DOHH2 (cell line): Measurements from ENCODE around the gene BMP8B.
A peak's percentile ranks its signal among the peaks of the same experiment; 100 is the strongest.

Experiments used
- H3F3A ChIP-seq: fragments of 200-600 bp; sonication (generic), shearing (Covaris generic); 2 replicates; pipeline ENCODE4 v1.6.0; 2016; ENCODE audit warnings: antibody characterized with exemption, mild to moderate bottlenecking; ENCODE audit not compliant: control insufficient read depth, insufficient read depth
- H3K27ac ChIP-seq: fragments of 200-600 bp; sonication (generic); 2 replicates; pipeline ENCODE4 v1.5.1; 2014; ENCODE audit warnings: low read depth, mild to moderate bottlenecking, low read length, moderate library complexity
- H3K27me3 ChIP-seq: fragments of 200-600 bp; sonication (generic); 2 replicates; pipeline ENCODE4 v1.6.1; 2014; ENCODE audit warnings: mild to moderate bottlenecking, low read length, mixed read lengths; ENCODE audit not compliant: control insufficient read depth
- H3K36me3 ChIP-seq: fragments of 200-600 bp; sonication (generic); 2 replicates; pipeline ENCODE4 v1.6.1; 2014; ENCODE audit warnings: mild to moderate bottlenecking, low read length, moderate library complexity, mixed read lengths; ENCODE audit not compliant: control insufficient read depth
- H3K4me1 ChIP-seq: fragments of 200-600 bp; sonication (generic); 2 replicates; pipeline ENCODE4 v1.6.1; 2014; ENCODE audit warnings: mild to moderate bottlenecking, low read length, mixed read lengths; ENCODE audit not compliant: control insufficient read depth
- H3K4me2 ChIP-seq: fragments of 200-600 bp; sonication (generic); 2 replicates; pipeline ENCODE4 v1.6.0; 2014; ENCODE audit warnings: mild to moderate bottlenecking, low read length, moderate library complexity
- H3K4me3 ChIP-seq: fragments of 200-600 bp; sonication (generic); 2 replicates; pipeline ENCODE4 v1.5.1; 2014; ENCODE audit warnings: mild to moderate bottlenecking, low read length, mixed read lengths
- H3K79me2 ChIP-seq: fragments of 200-600 bp; sonication (generic); 2 replicates; pipeline ENCODE4 v1.6.1; 2014; ENCODE audit warnings: mild to moderate bottlenecking, low read length, mixed read lengths; ENCODE audit not compliant: control insufficient read depth
- H3K9me2 ChIP-seq: fragments of 200-600 bp; sonication (generic); replicated peaks from 2 replicates; pipeline ENCODE4 v1.6.1; 2014; ENCODE audit warnings: mild to moderate bottlenecking, low read length, mixed read lengths; ENCODE audit not compliant: control insufficient read depth
- H3K9me3 ChIP-seq: fragments of 200-600 bp; sonication (generic); 2 replicates; pipeline ENCODE4 v1.6.1; 2014; ENCODE audit warnings: antibody characterized with exemption, low read length, mixed read lengths; ENCODE audit not compliant: control insufficient read depth, insufficient read depth
- H4K20me1 ChIP-seq: fragments of 200-600 bp; sonication (generic); 2 replicates; pipeline ENCODE4 v1.6.0; 2014; ENCODE audit warnings: low read depth, mild to moderate bottlenecking, antibody characterized with exemption, low read length, moderate library complexity; ENCODE audit not compliant: control insufficient read depth, insufficient read depth
- EZH2phosphoT487 ChIP-seq: fragments of 200-600 bp; sonication (generic); IDR thresholded peaks from 2 replicates; pipeline ENCODE4 v1.6.1; 2017; ENCODE audit warnings: borderline replicate concordance, mild to moderate bottlenecking, antibody characterized with exemption, low read length, moderate library complexity, mixed read lengths
- TF ChIP-seq, protein P1 (sequence below): fragments of 200-600 bp; sonication (generic); IDR thresholded peaks from one replicate; pipeline ENCODE4 v1.5.1; 2014; ENCODE audit warnings: antibody characterized with exemption, mild to moderate bottlenecking, low read depth, low read length; ENCODE audit not compliant: poor library complexity, severe bottlenecking

BMP8B gene, protein sequence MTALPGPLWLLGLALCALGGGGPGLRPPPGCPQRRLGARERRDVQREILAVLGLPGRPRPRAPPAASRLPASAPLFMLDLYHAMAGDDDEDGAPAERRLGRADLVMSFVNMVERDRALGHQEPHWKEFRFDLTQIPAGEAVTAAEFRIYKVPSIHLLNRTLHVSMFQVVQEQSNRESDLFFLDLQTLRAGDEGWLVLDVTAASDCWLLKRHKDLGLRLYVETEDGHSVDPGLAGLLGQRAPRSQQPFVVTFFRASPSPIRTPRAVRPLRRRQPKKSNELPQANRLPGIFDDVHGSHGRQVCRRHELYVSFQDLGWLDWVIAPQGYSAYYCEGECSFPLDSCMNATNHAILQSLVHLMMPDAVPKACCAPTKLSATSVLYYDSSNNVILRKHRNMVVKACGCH

GRCh38 chr1:39788758-39789570, at the start of gene BMP8B:
Gene BMP8B, minus strand, starts transcription at chr1:39788865. Its CDS starts 380 bp downstream, at chr1:39788485.
- Histone ChIP-seq H3K4me3 (peak within 1 kb of the TSS; percentile 67), H3F3A (0 out of 2 replicates have a peak, but pooled peaks cover 4% of the 10 kb centered on the region), H3K4me1 (peaks cover 6% of the 10 kb centered on the region; the same call in 1 of the 2 replicates), H3K27ac (no peak within 1 kb of the TSS), H3K9me2 (no peaks in the 10 kb centered on the region), H3K4me2 (peak within 1 kb of the TSS; percentile 69), H3K9me3 (no peaks in the 10 kb centered on the region), H4K20me1 (no peaks in the 10 kb centered on the region), H3K27me3 (no peaks in the 10 kb centered on the region; the same call in 1 of the 2 replicates), H3K79me2 (no peaks in the 10 kb centered on the region), H3K36me3 (no peaks in the 10 kb centered on the region)
- TF ChIP-seq, protein P1, sequence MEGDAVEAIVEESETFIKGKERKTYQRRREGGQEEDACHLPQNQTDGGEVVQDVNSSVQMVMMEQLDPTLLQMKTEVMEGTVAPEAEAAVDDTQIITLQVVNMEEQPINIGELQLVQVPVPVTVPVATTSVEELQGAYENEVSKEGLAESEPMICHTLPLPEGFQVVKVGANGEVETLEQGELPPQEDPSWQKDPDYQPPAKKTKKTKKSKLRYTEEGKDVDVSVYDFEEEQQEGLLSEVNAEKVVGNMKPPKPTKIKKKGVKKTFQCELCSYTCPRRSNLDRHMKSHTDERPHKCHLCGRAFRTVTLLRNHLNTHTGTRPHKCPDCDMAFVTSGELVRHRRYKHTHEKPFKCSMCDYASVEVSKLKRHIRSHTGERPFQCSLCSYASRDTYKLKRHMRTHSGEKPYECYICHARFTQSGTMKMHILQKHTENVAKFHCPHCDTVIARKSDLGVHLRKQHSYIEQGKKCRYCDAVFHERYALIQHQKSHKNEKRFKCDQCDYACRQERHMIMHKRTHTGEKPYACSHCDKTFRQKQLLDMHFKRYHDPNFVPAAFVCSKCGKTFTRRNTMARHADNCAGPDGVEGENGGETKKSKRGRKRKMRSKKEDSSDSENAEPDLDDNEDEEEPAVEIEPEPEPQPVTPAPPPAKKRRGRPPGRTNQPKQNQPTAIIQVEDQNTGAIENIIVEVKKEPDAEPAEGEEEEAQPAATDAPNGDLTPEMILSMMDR = peak; percentile 15
- no peak for TF ChIP-seq EZH2phosphoT487

DNA sequence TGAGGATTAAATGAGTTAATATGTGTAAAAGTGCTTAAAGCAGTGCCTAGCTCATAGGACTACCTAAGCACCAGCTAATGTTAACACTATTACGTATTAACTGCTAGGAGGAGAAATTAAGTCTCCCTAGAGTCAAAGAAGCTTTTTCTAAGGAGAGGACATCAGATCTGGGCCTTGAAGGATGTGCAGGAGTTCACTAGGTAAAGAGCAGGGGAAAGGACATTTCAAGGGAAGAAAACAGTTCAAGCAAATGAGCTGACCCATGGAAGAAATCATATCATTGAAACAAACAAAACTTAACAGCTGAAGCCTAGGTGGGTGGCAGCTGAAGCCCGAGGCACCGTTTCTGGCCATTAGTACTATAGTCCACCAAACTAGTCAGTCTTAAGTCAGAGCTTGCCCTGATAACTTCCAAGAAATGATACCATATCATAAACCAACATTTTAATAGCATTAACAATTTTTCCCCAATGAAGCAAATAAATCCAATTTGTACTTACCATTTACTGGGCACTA, 48.0 kb upstream of the BMP8B start:
- Histone ChIP-seq H3K9me3 (no peaks in the 10 kb centered on the region), H3K27me3 (no peaks in the 10 kb centered on the region), H3K27ac (no peak overlapping the region), H3F3A (no peaks in the 10 kb centered on the region; the same call in 1 of the 2 replicates), H3K36me3 (peaks cover 34% of the 10 kb centered on the region), H3K4me2 (no peak overlapping the region), H3K4me1 (no peaks in the 10 kb centered on the region), H4K20me1 (no peaks in the 10 kb centered on the region), H3K4me3 (no peak overlapping the region), H3K9me2 (no peaks in the 10 kb centered on the region), H3K79me2 (no peaks in the 10 kb centered on the region)
- TF ChIP-seq, protein P1 = no peak
- TF ChIP-seq EZH2phosphoT487 = no peak

DNA sequence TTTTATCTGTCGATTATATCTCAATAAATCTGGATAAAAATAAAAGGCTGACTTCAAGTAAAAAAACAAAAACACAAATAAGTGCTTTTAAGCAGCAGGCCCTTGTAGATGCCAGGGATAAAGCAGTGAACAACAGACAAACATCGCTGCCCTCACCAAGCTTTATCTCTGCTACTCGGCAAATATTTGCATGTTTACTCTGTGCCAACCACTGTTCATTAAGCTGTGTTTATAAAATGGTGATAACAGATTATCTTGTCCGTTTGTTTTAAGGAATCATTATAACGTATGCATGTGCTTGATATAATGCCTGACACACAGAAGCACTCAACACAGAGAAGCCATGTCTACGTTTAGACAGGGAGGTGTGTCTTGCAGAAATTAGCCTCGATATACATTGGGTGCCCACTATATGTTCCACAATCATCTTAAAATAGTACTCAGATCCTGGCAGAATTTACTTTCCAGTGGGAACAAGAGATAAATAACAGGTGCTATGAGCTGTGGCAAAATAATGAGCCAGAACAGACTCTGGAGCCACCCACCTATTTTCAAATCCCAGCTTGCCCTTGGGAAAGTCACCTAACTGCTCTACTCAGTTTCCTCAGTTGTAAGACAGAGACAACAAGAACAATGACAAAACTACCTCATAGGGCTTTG, 47.4 kb upstream of the BMP8B start:
- Histone ChIP-seq H3K4me2 (no peak overlapping the region), H3K9me2 (no peaks in the 10 kb centered on the region), H3K4me1 (no peaks in the 10 kb centered on the region), H3K27me3 (no peaks in the 10 kb centered on the region), H3K9me3 (no peaks in the 10 kb centered on the region), H3K36me3 (peaks cover 29% of the 10 kb centered on the region), H3F3A (no peaks in the 10 kb centered on the region; the same call in 1 of the 2 replicates), H3K27ac (no peak overlapping the region), H4K20me1 (no peaks in the 10 kb centered on the region), H3K79me2 (no peaks in the 10 kb centered on the region), H3K4me3 (no peak overlapping the region)
- TF ChIP-seq, protein P1 = no peak
